ENCODE measurements around the gene SHMT1. TPM values are rescaled to one million over a fixed set of nuclear protein-coding genes. Genes with fewer than 3 reads are reported as not detected.

The SHMT1 gene
- total RNA-seq, 4 donors from 2014 or later: 75.9 to 128 (median 110) TPM

- peaks cover 0 to 95% (median 0%) of the 10 kb centered on the region in 3 donors for H3K36me3 ChIP-seq
These were observed 82.5 kb downstream of the SHMT1 start for GRCh38 chr17:18280766-18281371.

GRCh38 chr17:18280249-18280648, 83.1 kb downstream of the SHMT1 start:
- Histone ChIP-seq H3K9me3 (no peaks in the 10 kb centered on the region), H3K36me3 (peaks cover 0 to 92% (median 0%) of the 10 kb centered on the region in 3 donors), H3K4me3 (no peak overlapping the region), H3K4me1 (no peaks in the 10 kb centered on the region), H3K27ac (no peak overlapping the region), H3K27me3 (no peaks in the 10 kb centered on the region)
- TF ChIP-seq, protein P1, sequence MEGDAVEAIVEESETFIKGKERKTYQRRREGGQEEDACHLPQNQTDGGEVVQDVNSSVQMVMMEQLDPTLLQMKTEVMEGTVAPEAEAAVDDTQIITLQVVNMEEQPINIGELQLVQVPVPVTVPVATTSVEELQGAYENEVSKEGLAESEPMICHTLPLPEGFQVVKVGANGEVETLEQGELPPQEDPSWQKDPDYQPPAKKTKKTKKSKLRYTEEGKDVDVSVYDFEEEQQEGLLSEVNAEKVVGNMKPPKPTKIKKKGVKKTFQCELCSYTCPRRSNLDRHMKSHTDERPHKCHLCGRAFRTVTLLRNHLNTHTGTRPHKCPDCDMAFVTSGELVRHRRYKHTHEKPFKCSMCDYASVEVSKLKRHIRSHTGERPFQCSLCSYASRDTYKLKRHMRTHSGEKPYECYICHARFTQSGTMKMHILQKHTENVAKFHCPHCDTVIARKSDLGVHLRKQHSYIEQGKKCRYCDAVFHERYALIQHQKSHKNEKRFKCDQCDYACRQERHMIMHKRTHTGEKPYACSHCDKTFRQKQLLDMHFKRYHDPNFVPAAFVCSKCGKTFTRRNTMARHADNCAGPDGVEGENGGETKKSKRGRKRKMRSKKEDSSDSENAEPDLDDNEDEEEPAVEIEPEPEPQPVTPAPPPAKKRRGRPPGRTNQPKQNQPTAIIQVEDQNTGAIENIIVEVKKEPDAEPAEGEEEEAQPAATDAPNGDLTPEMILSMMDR (IDR thresholded peaks at IDR 0.05): no peak
- no peak for TF ChIP-seq POLR2A (IDR thresholded peaks at IDR 0.05)
- no peak for DNase-seq

More at GRCh38 chr17:18280766-18281371, 82.5 kb downstream of the SHMT1 start:
- TF ChIP-seq POLR2A (IDR thresholded peaks at IDR 0.05): no peak
- TF ChIP-seq, protein P1 (IDR thresholded peaks at IDR 0.05): no peak
- Histone ChIP-seq H3K27ac (no peak overlapping the region), H3K27me3 (no peaks in the 10 kb centered on the region), H3K4me1 (no peaks in the 10 kb centered on the region), H3K9me3 (no peaks in the 10 kb centered on the region), H3K4me3 (no peak overlapping the region)
- no peak for DNase-seq

- TF ChIP-seq, protein P1 (IDR thresholded peaks at IDR 0.05): no peak
- TF ChIP-seq POLR2A (IDR thresholded peaks at IDR 0.05): no peak
- Histone ChIP-seq H3K27ac (no peak overlapping the region), H3K4me1 (no peaks in the 10 kb centered on the region), H3K4me3 (no peak overlapping the region), H3K27me3 (no peaks in the 10 kb centered on the region), H3K9me3 (no peaks in the 10 kb centered on the region), H3K36me3 (peaks cover 0 to 89% (median 0%) of the 10 kb centered on the region in 3 donors)
- DNase-seq: no peak
These were observed 84.5 kb downstream of the SHMT1 start for GRCh38 chr17:18278867-18279266.

Small RNA genes within 50 kb of the gene (small RNA-seq; reads per million reads assigned to genes)
- gene AL353997.5: 0 reads per million in 2 donors

Other genes starting within 250 kb of the SHMT1 start
- gene ALKBH5, start 179.7 kb downstream of the SHMT1 start, total RNA-seq: 10 to 100 TPM; 65.6 to 78.5 (median 72.9) TPM
- gene LLGL1, start 137.9 kb downstream of the SHMT1 start, total RNA-seq: 10 to 100 TPM in 3 of 4 donors, 1 to 10 TPM in 1; 7.5 to 19.0 (median 15.4) TPM
- gene FLII, start 104.8 kb downstream of the SHMT1 start, total RNA-seq: 100 to 1,000 TPM; 311 to 538 (median 419) TPM
- 10 to 100 TPM in 3 of 4 donors, 1 to 10 TPM in 1; 3.3 to 49.6 (median 22.9) TPM for gene MIEF2, start 102.9 kb downstream of the SHMT1 start, total RNA-seq
- gene TOP3A, start 48.6 kb downstream of the SHMT1 start, total RNA-seq: 10 to 100 TPM; 25.7 to 49.7 (median 35.0) TPM
- gene SMCR8, start 48.3 kb downstream of the SHMT1 start, total RNA-seq: 10 to 100 TPM; 13.2 to 24.7 (median 18.3) TPM
- under 1 TPM in 1 of 4 donors, not detected in 3; 0.67 TPM for gene EVPLL, start 14.2 kb upstream of the SHMT1 start, total RNA-seq
- 10 to 100 TPM; 15.3 to 47.3 (median 19.7) TPM for gene LGALS9C, start 113.2 kb upstream of the SHMT1 start, total RNA-seq

Measured in Peyer's patch (tissue), 4 donors.